Breast epithelium (tissue), 4 donors: ENCODE results near the gene TBC1D13. TPM values are rescaled to one million over a fixed set of nuclear protein-coding genes. Genes with fewer than 3 reads are reported as not detected.
"Not testable (repeated sequence)": the region's sequence is repeated elsewhere in the genome, so short reads cannot be mapped to it uniquely, and the experiment has no call there.

ENCODE experiments used
- DNase-seq, 2 donors: peaks; one replicate each; pipeline ENCODE4 v3.0.0-alpha.2; 2019; ENCODE audit warnings: low spot score in 2 of 2
- H3K27ac ChIP-seq, 2 donors: fragments of 200-600 bp; sonication (generic) in 1 of 2; one replicate each; pipeline ENCODE4 v1.5.1; 2016 to 2019; ENCODE audit warnings: mild to moderate bottlenecking in 1 of 2
- H3K27me3 ChIP-seq, 2 donors: fragments of 200-600 bp; sonication (generic) in 1 of 2; one replicate each; pipeline versions ENCODE4 v1.5.1 to v1.6.0; 2017 to 2019; ENCODE audit warnings: control low read depth in 1 of 2, mild to moderate bottlenecking in 1 of 2
- H3K36me3 ChIP-seq: fragments of 200-600 bp; one replicate; pipeline ENCODE4 v1.5.1; 2019
- H3K4me1 ChIP-seq, 2 donors: fragments of 200-600 bp; sonication (generic); one replicate each; pipeline ENCODE4 v1.5.1; 2016 to 2019; ENCODE audit warnings: control low read depth in 1 of 2
- H3K4me3 ChIP-seq, 3 donors: fragments of 200-600 bp; sonication (generic); 1 replicate in 2 of 3; 2 replicates in 1 of 3; pipeline ENCODE4 v1.5.1; 2016 to 2019; ENCODE audit warnings: mild to moderate bottlenecking in 3 of 3, moderate library complexity in 2 of 3
- H3K9me3 ChIP-seq, 2 donors: fragments of 200-600 bp; sonication (generic) in 1 of 2; one replicate each; pipeline ENCODE4 v1.5.1; 2016 to 2019; ENCODE audit warnings: control low read depth in 1 of 2
- CTCF ChIP-seq, 3 donors: fragments of 450-650 bp; IDR thresholded peaks; one replicate each; pipeline ENCODE4 v1.5.1; 2016 to 2017; ENCODE audit warnings: antibody characterized with exemption in 3 of 3, mild to moderate bottlenecking in 3 of 3, moderate library complexity in 3 of 3
- POLR2A ChIP-seq: fragments of 450-650 bp; IDR thresholded peaks from one replicate; pipeline ENCODE4 v1.6.1; 2016; ENCODE audit warnings: antibody characterized with exemption, mild to moderate bottlenecking, moderate library complexity
- POLR2AphosphoS5 ChIP-seq, 3 donors: sonication (generic); formaldehyde crosslinking; IDR thresholded peaks; one replicate each; pipeline ENCODE4 v1.6.1; 2017; ENCODE audit warnings: antibody characterized with exemption in 3 of 3
- intact Hi-C: fragments of 100-400 bp; cut with DNase I; formaldehyde crosslinking; loops from one replicate; pipeline ENCODE4 v1.15.1; 2023; ENCODE audit warnings: low total_unique reads
- total RNA-seq, 3 donors: library from RNA; depleted of rRNA; stranded (reverse); fragments of >200 nt; gene quantifications; one replicate each; pipeline ENCODE4 v1.1.0, GENCODE V29; 2016

The TBC1D13 gene
- total RNA-seq, 3 donors from 2014 or later = 14.4 to 20.0 (median 16.2) TPM

DNA sequence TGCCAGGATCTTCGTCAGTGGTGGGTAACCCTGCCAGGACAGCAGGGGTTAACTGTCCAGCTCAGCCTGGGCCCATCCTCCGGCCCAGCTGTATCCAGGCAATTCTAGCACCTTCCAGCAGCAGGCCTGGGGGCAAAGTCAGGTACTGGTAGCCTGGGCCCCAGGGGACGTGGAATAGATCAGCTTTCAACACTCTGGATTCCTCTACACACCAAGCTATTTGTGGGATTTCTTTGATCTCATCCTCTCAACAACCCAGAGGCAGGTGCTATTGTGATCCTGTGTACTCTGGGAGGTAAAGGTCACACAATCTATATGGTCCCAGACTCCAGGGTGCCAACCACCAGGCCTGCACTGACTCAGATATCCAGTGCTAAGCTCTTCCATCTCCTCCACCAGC is 51.3 kb downstream of the TBC1D13 start:
- no peak overlapping the region for H3K4me3 ChIP-seq
- TF ChIP-seq POLR2AphosphoS5 (IDR thresholded peaks at IDR 0.05) = no peak
- no peak for TF ChIP-seq POLR2A
- no peak for TF ChIP-seq CTCF (IDR thresholded peaks at IDR 0.05)
- H3K4me1 ChIP-seq = no peaks in the 10 kb centered on the region
- H3K27me3 ChIP-seq = no peaks in the 10 kb centered on the region
- H3K36me3 ChIP-seq = no peaks in the 10 kb centered on the region
- DNase-seq = no peak
- no peak overlapping the region for H3K27ac ChIP-seq
- H3K9me3 ChIP-seq = no peaks in the 10 kb centered on the region
- intact Hi-C loops = no loop called here

- H3K9me3 ChIP-seq = no peaks in the 10 kb centered on the region
- TF ChIP-seq POLR2AphosphoS5 (IDR thresholded peaks at IDR 0.05) (no peak), POLR2A (no peak), CTCF (IDR thresholded peaks at IDR 0.05) (no peak)
- H3K36me3 ChIP-seq = no peaks in the 10 kb centered on the region
- H3K27ac ChIP-seq = no peak overlapping the region
- no peak overlapping the region for H3K4me3 ChIP-seq
- H3K27me3 ChIP-seq = no peaks in the 10 kb centered on the region
- DNase-seq = no peak
- intact Hi-C loops = no loop called here
- no peaks in the 10 kb centered on the region for H3K4me1 ChIP-seq
Measured at GRCh38 chr9:128840524-128840923, 53.5 kb downstream of the TBC1D13 start.

- no peaks in the 10 kb centered on the region for H3K27me3 ChIP-seq
Measured at GRCh38 chr9:128841694-128842492, 54.8 kb downstream of the TBC1D13 start.

GRCh38 chr9:128843171-128843570 is 56.1 kb downstream of the TBC1D13 start:
- H3K36me3 ChIP-seq, H3K9me3 ChIP-seq, H3K4me3 ChIP-seq, H3K4me1 ChIP-seq, intact Hi-C loops, H3K27ac ChIP-seq, H3K27me3 ChIP-seq, DNase-seq: not testable (repeated sequence)

More at GRCh38 chr9:128841694-128842492, 54.8 kb downstream of the TBC1D13 start:
- no peak overlapping the region for H3K27ac ChIP-seq
- no peaks in the 10 kb centered on the region for H3K4me1 ChIP-seq
- intact Hi-C loops = no loop called here
- H3K4me3 ChIP-seq = no peak overlapping the region
- no peaks in the 10 kb centered on the region for H3K9me3 ChIP-seq
- no peak for TF ChIP-seq POLR2A
- no peak for TF ChIP-seq CTCF (IDR thresholded peaks at IDR 0.05)
- no peak for TF ChIP-seq POLR2AphosphoS5 (IDR thresholded peaks at IDR 0.05)
- no peaks in the 10 kb centered on the region for H3K36me3 ChIP-seq
- DNase-seq = no peak

DNA sequence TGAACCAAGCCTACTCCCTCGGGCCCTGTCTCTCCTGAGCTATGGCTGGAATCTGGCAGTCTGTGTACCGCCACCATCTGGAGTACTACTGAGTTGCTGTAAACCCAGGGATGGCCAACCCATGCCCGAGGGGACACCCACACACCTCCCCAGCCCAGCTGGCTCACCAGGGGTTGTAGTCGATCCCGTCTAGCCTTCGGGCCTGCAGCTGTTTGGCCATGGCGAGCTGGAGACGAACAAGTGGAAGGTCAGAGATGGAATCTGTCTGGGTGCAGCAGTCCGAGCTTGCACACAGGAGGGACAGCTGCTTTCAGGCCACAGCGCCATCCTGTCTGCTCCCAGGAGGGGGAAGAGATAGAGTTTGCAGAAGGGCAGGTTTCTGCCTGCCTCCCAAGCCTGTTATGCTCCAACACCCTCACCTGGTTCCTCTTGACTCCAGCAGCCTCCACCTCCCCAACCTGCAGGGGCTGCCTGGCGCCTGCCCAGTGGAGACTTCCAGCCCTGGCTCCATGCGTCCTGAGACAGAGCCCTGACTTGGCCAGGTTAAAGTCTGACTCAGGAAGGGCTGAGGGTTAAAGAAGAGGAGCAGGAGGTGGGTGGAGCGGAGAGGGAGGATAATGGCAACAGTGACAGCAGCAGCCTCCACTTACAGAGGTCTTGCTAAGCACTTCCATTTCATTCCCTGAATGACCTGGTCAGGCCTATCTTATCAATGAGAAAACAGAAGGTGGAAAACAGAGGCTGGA is 58.3 kb downstream of the TBC1D13 start:
- DNase-seq = peak; percentile 56 to 73
- intact Hi-C loops = no loop called here
- Histone ChIP-seq H3K9me3 (no peaks in the 10 kb centered on the region), H3K27ac (peak overlapping the region; percentile 13 to 48), H3K36me3 (no peaks in the 10 kb centered on the region), H3K4me1 (no peaks in the 10 kb centered on the region), H3K4me3 (peak overlapping the region in 1 of 3 donors; percentile 11), H3K27me3 (no peaks in the 10 kb centered on the region)
- TF ChIP-seq CTCF (IDR thresholded peaks at IDR 0.05) = peak in 2 of 3 donors; percentile 21 to 30
- TF ChIP-seq POLR2A = no peak
- TF ChIP-seq POLR2AphosphoS5 (IDR thresholded peaks at IDR 0.05) = no peak
